ENCODE data around the gene GUCD1.

GRCh38 chr22:24580276-24580675 lies 25.3 kb upstream of the GUCD1 start:
- no peak for TF ChIP-seq CTCF (optimal IDR thresholded peaks at IDR 0.05 in 1 of 3, IDR thresholded peaks at IDR 0.05 in 1 of 3, conservative IDR thresholded peaks at IDR 0.05 in 1 of 3; ENCODE audit: extremely low read depth in 1 of 3, insufficient read depth in 2 of 3, low read length in 3 of 3)
- TF ChIP-seq EZH2 (IDR thresholded peaks at IDR 0.05; ENCODE audit: low read length): no peak
